ENCODE data around the gene TMSB4X.
"Not testable (repeated sequence)": the region's sequence is repeated elsewhere in the genome, so short reads cannot be mapped to it uniquely, and the experiment has no call there.

The TMSB4X gene
- 2,221 to 2,822 reads per million in 2 donors for total RNA-seq

DNA sequence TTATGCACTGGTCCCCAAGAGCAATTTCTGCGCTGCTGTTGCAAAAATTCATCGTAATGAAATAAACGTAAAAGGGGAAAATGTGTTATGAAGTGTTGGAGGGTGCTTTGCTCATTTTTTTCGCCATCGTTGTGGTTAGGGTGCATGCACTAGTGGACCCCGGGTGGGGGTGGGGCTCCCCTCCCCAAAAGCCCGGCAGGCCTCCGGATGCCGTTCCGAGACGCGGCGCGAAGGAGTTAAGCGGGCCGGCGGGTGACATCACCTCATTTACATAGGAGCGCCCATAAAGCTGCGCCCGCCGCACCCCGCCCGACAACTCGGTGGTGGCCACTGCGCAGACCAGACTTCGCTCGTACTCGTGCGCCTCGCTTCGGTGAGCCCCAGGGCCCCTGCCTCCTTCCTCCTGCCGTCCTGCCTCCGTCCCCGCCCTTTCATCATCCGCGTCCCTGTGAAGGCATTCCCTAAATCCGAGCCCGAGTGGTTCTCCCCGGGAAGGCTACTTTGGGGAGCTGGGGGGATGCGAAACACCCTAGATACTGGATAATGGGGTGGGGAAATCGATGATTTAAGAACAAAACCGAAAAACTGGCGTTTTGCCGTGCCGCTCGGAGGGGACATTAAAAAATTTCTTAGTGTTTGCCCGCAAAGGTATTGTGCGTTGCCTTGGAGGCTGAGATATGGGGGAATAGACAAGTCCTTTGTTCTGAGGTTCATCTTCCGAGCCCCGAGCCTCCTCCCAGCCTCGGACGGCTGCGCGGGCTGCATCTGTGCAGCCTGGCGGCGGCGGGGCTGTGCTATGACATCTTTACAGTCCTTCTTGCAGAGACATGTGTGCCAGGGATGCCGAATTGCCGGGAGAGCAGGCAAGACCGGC lies at the start of gene TMSB4X:
Gene TMSB4X (plus strand): TSS at position 315 of the 874 bp plus-strand sequence.
- peak; percentile 61 for DNase-seq

DNA sequence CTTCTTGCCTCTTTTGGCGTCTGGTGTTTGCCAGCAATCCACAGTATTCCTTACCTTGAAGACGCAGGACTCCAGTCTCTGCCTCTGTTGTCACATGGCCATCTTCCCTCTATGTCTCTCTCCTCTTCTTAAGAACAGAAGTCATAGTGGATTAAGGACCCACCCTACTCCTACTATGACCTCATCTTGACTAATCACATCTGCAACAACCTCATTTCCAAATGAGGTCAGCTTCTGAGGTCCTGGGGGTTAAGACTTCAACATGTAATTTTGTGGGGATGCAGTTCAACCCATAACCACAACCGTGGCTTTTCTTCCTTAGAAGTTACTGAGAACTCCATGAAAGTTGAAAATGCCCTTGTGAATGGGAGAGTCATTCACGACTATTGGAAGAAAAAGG lies 45.2 kb upstream of the TMSB4X start:
- DNase-seq: no peak

DNA sequence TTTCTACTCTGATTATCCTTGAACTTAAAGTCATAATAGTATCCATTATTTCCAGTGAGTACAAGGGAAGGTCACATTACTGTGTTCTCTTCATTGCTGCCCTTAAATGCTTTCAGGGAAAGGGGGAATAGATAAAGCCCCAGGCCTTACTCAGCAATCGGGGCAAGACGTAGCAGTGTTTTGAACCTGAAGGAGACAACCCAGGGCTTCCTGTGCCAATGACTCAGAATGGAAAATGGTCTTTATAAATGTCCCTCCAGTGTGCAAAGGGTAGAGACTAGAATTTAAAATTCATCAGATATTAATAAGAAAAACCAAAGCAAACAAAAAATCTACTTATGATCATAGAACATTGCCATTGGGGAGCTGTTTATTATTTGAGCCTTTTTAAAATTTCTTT lies 44.8 kb upstream of the TMSB4X start:
- no peak for DNase-seq

DNA sequence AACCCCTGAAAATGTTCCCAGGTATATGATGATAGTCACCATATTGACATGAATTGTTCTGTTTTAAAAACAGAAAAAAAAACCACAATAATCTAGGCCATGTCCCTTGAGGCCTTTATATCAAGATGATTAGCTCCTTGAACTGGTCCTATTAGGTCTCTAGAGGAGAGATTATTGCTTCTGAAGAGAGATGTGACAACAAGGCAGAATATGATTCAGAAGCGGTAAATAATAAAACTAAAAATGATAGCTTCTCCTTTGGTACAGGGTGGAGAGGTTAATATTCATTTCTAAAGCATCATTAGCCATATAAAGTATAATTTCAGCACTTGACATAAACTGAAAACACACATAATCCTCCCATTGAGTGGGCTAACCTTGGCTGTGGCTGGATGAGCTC lies 42.7 kb upstream of the TMSB4X start:
- no peak for DNase-seq

DNA sequence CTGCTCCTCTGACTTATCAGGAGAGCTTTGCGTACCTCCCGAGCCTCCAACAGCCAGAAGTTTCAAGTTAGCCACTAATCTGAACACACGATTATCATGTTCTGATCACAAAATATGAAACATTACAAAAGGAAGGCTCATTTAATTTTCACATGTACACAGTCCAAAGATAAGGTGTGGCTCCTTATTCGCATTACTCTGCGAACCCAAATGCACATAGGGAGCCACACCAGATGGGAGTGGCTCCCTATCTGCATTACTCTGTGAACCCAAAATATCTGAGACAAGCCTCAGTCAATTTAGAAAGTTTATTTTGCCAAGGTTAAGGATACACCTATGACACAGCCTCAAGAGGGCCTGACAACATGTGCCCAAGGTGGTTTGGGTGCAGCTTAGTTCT lies 40.1 kb upstream of the TMSB4X start:
- no peak for DNase-seq

DNA sequence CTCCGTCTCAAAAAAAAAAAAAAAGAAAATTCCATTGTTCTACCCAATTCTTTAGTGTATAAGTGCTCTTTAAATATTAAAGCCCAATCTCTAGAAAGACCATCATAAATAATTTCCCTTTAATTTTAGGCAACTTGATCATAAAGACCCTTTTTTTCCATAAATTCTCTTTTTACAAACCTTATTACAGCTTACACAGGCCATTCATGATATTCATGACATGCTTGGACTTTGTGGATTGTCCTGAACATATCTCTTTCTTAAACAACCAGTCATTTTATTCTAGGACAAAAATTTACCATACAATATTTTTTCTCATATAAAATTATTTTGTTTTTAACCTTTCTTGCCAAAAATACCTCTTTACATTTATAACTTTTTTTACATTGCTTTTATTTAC lies 38.0 kb upstream of the TMSB4X start:
- no peak for DNase-seq

DNA sequence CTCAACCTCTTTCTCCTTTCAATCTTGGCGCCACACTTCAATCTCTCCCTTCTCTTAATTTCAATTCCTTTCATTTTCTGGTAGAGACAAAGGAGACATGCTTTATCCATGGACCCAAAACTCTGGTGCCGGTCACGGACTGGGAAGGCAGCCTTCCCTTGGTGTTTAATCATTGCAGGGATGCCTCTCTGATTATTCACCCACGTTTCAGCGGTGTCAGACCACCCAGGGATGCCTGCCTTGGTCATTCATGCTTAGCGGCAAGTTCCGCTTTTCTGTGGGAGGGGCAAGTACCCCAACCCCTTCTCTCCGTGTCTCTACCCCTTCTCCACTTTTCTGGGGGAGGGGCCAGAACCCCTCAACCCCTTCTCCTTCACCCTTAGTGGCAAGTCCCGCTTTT lies 34.4 kb upstream of the TMSB4X start:
- not testable (repeated sequence) for DNase-seq

DNA sequence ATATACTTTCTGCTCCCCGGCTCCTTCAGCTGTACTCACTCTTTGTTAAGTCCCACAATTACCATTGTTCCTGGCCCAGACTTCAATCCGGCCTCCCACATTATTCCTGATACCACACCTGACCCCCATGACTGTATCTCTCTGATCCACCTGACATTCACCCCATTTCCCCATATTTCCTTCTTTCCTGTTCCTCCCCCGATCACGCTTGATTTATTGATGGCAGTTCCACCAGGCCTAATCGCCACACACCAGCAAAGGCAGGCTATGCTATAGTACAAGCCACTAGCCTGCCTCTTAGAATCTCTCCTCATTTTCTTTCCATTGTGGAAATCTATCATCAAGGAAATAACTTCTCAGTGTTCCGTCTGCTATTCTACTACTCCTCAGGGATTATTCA lies 31.3 kb upstream of the TMSB4X start:
- not testable (repeated sequence) for DNase-seq

DNA sequence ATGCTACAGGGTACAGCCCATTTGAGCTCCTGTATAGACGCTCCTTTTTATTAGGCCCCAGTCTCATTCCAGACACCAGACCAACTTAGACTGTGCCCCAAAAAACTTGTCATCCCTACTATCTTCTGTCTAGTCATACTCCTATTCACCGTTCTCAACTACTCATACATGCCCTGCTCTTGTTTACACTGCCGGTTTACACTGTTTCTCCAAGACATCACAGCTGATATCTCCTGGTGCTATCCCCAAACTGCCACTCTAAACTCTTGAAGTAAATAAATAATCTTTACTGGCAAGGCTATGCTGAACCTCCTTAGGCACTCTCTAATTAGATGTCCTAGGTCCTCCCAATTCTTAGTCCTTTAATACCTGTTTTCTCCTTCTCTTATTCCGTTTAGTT lies 30.5 kb upstream of the TMSB4X start:
- DNase-seq: not testable (repeated sequence)

DNA sequence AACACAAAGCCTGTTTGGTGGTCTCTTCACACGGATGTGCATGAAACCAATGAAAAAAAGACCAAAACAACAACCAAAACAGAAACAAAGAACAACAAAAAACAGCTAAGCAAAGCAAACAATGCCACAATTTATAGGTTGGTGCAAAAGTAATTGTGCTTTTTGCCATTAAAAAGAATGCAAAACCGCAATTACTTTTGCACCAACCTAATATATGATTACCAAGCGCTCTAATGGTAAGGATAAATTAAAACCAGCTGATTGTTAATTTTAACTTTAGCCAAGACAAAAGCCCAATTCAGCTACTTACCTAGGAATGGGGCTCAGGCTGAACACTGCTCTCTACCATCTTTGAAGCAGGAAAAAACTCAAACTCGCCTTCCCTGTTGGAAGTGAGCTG lies 29.4 kb upstream of the TMSB4X start:
- DNase-seq: no peak

DNA sequence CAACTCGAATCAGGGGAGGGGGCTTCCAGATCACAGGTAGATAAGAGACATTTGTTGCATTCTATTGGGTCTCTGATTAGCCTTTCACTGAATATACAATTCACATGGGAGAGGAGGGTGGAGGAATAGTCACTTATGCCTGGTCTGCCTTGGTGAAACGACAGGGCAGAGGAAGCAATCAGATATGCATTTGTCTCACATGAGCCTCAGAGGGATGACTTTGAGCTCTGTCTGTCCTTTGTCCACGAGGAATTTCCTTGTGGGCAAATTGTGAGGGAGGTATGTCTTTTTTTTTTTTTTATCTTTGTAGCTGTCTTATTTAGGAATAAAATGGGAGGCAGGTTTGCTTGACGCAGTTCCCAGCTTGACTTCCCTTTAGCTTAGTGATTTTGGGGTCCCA lies 28.5 kb upstream of the TMSB4X start:
- DNase-seq: no peak

DNA sequence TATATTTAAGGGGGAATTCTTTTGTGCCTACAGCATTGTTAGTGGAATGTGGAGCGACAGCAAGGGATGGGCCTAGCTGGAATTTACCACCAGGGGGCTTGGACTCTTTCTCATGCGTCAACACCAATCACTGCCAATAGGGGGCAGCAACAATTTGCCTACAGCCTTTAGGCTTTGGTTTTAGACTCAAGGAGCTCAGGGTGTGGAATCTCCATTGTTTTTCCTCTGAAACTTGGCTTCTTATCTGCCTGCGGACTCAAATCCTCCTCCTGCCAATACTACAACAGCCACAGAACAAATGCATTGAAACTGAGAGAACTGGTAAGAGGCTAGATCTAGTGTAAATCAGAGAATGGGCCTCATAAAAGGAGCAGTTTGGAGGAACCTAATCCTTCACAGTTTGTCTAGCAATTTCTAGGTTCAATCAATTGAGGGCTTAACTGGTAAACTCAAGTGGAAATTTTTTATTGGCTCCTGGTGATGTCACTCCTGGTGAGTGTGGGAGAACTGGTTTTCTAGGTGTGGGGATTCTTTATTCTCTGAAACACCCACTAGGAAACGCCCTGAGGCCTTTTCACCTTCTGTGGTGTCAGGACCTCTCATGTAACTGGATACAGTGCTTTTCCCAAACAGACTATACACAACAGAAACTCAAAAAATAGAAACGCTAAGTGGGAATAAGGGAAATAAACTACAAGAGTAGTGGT lies 27.9 kb upstream of the TMSB4X start:
- DNase-seq: no peak

DNA sequence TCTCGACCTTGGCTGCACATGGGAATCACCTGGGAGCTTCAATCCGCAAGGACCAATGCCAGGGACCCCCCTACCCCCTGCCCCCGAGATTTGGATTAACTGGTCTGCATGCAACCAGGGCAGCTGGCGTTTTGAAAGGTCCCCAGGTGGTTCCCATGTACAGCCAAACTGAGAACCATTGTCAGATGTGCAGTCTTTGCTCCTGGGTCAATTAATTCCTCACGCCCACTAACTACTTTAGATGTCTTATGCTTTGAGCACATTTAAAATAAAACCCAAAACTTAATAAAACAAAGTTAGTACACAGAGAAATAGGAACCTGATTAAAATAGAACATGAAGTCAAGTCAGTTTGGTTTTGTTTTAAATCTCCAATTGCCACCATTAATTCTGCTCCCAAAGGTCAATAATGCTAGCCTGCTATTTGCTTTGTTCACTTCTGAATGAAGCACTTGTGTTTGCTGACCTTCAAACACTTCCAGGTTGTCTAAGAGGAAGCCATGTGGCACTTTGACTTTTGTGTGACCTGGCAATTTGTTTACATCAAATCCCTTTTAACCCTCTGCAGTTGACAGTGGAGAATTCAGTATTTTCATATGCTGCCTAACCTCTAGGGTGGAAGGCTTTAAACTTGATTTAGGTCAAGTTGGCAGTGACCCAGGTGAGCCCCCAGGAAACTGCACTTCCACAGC lies 27.2 kb upstream of the TMSB4X start:
- DNase-seq: no peak

DNA sequence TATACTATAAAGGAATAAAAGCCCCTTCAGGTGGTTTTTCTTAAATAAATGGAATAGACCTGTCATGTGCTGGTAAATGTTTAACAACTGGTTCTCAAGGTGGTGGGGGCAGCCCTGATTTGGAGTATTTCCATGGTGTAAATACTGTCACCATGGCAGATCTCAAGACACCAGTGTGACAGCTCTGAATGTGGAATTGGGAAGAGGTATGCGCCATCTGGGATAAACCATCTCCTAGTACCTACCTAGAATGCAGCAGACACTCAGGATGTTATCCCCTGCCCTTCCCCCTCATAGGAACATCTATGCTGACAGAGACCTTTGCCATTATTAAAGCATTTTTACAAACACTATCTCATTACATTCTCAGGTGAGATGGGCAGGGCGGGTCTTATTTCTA lies 26.4 kb upstream of the TMSB4X start:
- DNase-seq: no peak

DNA sequence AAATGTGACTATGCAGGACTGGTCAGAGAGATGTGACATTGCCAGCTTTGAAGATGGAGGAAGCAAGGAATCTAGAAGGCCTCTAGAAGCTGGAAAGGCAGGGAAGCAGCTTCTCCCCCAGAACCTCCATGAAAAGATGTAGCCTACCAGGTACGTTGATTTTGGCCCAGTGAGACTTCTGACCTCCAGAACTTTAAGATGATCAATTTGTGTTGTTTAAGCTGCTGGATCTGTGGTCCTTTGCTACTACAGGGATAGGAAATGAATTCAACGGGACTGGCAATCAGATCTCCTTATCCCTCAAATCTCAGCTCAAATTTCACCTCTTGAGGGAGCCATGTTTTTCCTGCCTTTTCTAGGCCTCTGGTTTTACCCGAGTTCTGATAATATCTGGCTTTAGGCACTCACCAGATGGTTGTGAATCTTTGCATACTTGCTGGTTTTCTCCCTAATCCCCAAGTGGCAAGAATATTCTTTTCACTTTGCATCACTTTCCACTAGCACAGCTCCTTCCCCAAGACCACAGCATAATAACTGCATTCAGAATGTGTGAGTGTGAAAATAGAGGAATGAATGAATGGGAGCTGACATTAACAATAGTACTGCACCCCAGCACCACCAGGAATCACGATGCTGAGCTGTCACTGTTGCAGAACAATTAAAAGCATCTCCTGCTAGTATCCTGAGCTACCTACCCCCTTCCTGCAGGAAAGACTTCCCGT lies 25.5 kb upstream of the TMSB4X start:
- no peak for DNase-seq

DNA sequence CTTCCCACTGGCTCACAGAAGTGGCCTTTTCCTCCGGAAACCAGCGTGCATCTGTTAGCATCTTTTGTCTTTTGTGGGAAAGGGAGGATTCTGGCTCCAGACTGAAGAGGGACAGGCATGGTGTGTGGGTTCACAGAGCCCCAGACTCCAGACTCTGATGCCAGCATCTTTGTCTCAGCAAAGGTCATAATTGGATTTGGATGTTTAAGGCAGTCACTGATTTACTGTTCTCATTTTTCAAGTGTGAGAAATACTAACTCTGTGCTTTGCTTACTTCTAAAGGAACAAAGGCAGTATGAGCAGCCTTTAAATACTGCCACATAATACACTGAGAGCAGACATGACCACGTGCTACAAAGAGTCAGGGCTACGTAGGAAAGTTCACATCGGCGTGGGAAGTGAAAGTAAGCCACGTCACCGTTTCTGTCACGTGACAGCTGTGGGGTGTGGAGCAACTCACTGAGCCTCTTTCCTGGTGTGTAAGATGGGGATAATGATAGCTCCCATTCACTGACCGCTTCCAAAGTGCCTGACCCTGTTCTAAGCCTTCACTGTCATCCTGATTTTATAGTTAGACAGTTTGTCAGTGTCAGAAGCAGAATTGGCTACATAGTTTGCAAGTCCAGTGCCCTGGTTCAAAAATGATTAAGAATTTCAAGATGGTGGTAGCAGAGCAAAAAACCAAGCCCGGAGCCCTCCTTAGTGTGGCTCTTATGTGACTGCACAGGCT lies 24.8 kb upstream of the TMSB4X start:
- no peak for DNase-seq

DNA sequence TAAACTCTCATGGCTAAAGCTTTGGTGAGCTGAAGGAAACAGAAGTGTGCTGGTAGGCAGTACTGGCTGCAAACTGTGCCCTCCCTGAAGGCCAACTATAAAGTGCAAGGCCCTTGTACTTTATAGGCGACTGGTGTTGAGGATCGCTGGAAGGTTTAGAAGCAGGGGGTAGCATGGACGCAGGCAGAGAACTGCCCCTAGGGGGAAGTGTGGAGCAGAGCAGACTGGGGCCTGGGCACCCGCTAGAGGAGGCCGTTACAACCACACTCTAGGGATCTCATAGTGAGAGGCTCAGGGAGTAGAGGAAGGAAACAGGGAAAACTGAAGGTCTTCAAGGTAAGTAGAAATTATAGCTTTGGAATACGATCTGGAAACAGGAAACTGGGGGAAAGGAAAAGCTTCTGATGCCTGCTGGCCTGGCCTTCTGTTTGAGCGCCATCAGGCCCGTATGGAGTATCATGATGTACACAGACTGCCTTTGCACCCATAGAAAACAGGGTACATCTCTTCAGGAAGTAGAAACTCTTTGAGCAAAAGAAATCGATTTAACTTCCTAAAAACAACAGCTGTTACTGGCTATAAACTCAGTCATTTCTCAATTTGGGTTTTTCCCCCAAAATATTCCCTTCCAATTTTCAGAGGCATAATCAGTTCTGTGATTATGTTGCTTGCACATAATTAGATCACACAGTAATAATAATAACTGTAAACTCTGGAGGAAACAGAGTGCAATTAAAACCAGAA lies 23.9 kb upstream of the TMSB4X start:
- DNase-seq: no peak

DNA sequence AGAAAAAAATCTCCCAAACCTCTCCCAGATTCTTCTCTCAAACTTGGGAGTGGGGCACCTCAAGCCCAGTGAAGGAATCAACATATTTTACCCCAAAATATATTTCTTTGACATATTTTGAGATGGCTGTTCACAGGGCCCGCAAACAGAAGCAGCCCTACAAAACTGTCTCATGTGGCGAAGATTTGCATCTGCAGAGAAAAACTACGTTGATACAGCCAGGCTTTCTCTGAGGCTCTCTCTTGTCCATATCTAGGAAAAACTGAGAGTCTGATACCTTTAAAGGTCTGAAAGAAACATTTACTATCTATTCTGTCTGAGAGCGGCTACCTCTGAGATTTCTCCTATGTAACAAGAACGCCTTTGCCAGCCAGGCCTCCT lies 23.3 kb upstream of the TMSB4X start:
- DNase-seq: no peak

DNA sequence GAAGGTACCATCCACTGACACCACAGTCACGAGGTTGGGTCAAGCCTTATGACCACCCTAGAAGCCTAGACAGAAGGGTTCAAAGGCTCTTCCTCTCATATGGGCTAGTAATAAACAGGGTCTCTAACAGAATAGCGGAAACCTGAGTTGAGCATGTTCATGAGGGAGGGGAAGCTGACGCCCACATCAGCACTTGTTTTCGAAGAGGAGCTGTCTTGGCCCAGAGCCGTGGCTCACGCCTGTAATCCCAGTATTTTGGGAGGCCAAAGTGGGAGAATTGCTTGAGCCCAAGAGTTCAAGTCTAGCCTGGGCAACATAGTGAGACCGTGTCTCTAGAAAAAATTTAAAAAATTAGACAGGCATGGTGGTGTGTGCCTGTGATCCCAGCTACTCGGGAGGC lies 21.5 kb upstream of the TMSB4X start:
- no peak for DNase-seq

DNA sequence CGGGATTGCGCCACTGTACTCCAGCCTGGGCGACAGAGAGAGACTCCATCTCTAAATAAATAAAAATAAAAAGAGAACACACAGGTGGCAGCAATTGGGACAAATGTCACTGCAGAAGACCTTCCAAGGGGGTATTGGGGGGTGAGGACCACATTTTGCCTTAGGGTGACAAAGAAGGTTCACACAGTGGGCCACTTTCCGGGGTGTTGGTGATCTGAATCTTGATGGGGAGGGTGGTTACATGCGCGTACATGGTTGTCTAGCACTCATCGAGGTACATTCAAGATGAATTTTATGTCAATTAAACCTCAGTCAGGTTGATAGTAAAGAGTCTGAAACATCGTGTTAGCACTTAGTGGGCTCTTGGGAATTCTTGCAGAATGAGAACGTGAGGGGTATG lies 20.5 kb upstream of the TMSB4X start:
- DNase-seq: no peak

DNA sequence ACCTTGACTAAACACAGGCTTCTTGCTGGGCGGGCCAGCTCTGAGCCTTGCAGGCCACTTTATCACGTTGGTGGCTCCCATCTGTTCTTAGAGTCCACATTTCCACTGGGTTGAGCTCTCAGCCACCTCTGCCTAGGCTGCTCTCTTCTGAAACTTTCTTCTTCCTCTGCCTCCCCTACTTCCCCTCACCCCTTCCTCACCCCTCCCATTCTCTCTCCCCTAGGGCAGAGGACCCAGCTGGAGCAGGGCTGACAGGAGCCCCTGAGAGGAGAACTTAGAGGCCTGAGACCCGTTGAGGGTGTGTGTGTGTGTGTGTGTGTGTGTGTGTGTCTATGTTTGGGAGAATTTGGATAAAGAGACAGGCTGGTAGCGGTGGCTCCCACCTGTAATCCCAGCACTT lies 19.9 kb upstream of the TMSB4X start:
- no peak for DNase-seq
